GM10248 (cell line): ENCODE measurements around the gene PTPA.
"Not testable (repeated sequence)": the region's sequence is repeated elsewhere in the genome, so short reads cannot be mapped to it uniquely, and the experiment has no call there.

Experiments used
- CTCF ChIA-PET: fragments of 300-600 bp; sonication (Branson Sonifier 250); formaldehyde crosslinking; extraction: SDS; loops from one replicate; lab custom pipeline; 2021; ENCODE audit warnings: antibody characterized with exemption; lab: Yijun Ruan, JAX
- POLR2A ChIA-PET: fragments of 350-650 bp; sonication (Branson Sonifier 250); formaldehyde crosslinking; extraction: SDS; loops from one replicate; lab custom pipeline; 2020; ENCODE audit warnings: antibody characterized with exemption; lab: Yijun Ruan, JAX
- DNase-seq: peaks from one replicate; pipeline ENCODE4 v3.0.0; 2012; ENCODE audit errors: extremely low spot score
- CTCF ChIP-seq: IDR thresholded peaks from 2 replicates; pipeline ENCODE4 v1.5.1; 2012; ENCODE audit warnings: mild to moderate bottlenecking, low read depth; ENCODE audit errors: extremely low read depth, missing control alignments, control extremely low read depth

The PTPA gene

GRCh38 chr9:129185991-129186390, 74.8 kb downstream of the PTPA start:
- DNase-seq: no peak
- TF ChIP-seq CTCF: no peak
- ChIA-PET CTCF (interaction anchor here (1.4 kb wide), 1 partner anchor 12 kb away, joined by 4 read pairs; no protein-coding TSS in a partner anchor), POLR2A (no interaction called here)

GRCh38 chr9:129187042-129187441, 75.8 kb downstream of the PTPA start:
- POLR2A ChIA-PET: interaction anchor here (1.0 kb wide), 1 partner anchor 9 kb away, joined by 3 read pairs; the partner anchor contains the start of gene IER5L
- DNase-seq: no peak
- no peak for TF ChIP-seq CTCF
- CTCF ChIA-PET: interaction anchor here (1.1 to 1.4 kb wide), 3 partner anchors 44 to 443 kb away, joined by 3 to 4 read pairs (median 4); no protein-coding TSS in a partner anchor

- CTCF ChIA-PET: interaction anchor here (0.6 to 1.3 kb wide), 4 partner anchors 12 to 435 kb away, joined by 3 to 4 read pairs (median 3); partner anchors contain the start of gene IER5L
- POLR2A ChIA-PET, DNase-seq: not testable (repeated sequence)
Observed at GRCh38 chr9:129189971-129190370, 78.8 kb downstream of the PTPA start.

- DNase-seq: no peak
- ChIA-PET POLR2A (no interaction called here), CTCF (interaction anchor here (1.3 to 2.0 kb wide), 3 partner anchors 9 to 48 kb away, joined by 3 to 11 read pairs (median 3); no protein-coding TSS in a partner anchor)
- TF ChIP-seq CTCF: no peak
Observed at GRCh38 chr9:129191234-129191633, 80.0 kb downstream of the PTPA start.

- DNase-seq: no peak
- ChIA-PET CTCF (no interaction called here), POLR2A (no interaction called here)
- no peak for TF ChIP-seq CTCF
Observed at GRCh38 chr9:129193655-129194054, 82.4 kb downstream of the PTPA start.

GRCh38 chr9:129194221-129194620, 83.0 kb downstream of the PTPA start:
- ChIA-PET POLR2A (no interaction called here), CTCF (no interaction called here)
- TF ChIP-seq CTCF: no peak
- DNase-seq: no peak

- CTCF ChIA-PET: no interaction called here
- POLR2A ChIA-PET: no interaction called here
Observed at GRCh38 chr9:129195606-129196005, 84.4 kb downstream of the PTPA start.

GRCh38 chr9:129197045-129197444, 85.8 kb downstream of the PTPA start:
- CTCF ChIA-PET: interaction anchor here (0.7 kb wide), 1 partner anchor 13 kb away, joined by 3 read pairs; no protein-coding TSS in a partner anchor

More at GRCh38 chr9:129195606-129196005, 84.4 kb downstream of the PTPA start:
- TF ChIP-seq CTCF: no peak
- DNase-seq: no peak

More at GRCh38 chr9:129197045-129197444, 85.8 kb downstream of the PTPA start:
- POLR2A ChIA-PET, DNase-seq: not testable (repeated sequence)
